HUES6 (cell line): ENCODE measurements around the gene TFCP2.

Experiments used
- H3K27ac ChIP-seq: 2 replicates; pipeline ENCODE4 v1.7.0; 2013; ENCODE audit warnings: low read depth, mild to moderate bottlenecking, low read length, inconsistent platforms
- H3K27me3 ChIP-seq: 2 replicates; pipeline ENCODE4 v1.6.1; 2013; ENCODE audit warnings: low read length; ENCODE audit not compliant: control insufficient read depth, insufficient read depth
- H3K36me3 ChIP-seq: 2 replicates; pipeline ENCODE4 v1.6.1; 2013; ENCODE audit warnings: low read length; ENCODE audit not compliant: control insufficient read depth, insufficient read depth
- H3K4me1 ChIP-seq: 2 replicates; pipeline ENCODE4 v1.6.1; 2013; ENCODE audit warnings: low read length; ENCODE audit not compliant: control insufficient read depth, insufficient read depth
- H3K4me3 ChIP-seq: 2 replicates; pipeline ENCODE4 v1.5.1; 2013; ENCODE audit warnings: low read depth, low read length
- H3K9ac ChIP-seq: one replicate; pipeline ENCODE4 v1.6.1; 2013; ENCODE audit warnings: mild to moderate bottlenecking, low read length
- H3K9me3 ChIP-seq: 2 replicates; pipeline ENCODE4 v1.6.1; 2013; ENCODE audit warnings: low read depth, low read length; ENCODE audit not compliant: control insufficient read depth, insufficient read depth

The TFCP2 gene

DNA sequence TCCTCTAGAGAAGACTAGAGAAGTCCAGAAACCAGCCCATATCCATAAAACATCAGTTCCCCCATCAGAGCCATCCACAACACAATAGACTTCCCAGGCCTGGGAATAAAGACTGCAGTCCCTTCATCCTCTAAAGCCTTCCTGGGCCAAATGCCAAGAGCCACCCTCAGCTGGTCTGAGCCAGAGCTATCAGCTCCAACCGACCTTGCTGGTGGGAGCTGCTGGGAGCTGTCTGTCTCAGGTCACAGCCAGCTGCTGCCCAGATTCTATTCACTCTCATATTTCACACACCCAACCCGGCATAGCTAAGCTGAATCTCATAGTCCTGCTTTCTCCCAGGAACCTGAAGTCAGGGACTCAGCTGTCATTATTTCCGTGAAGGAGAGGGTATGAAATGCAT, 10.9 kb upstream of the TFCP2 start:
- H3K4me3 ChIP-seq: no peak overlapping the region
- H3K27me3 ChIP-seq: no peaks in the 10 kb centered on the region
- no peak overlapping the region for H3K27ac ChIP-seq
- H3K36me3 ChIP-seq: no peaks in the 10 kb centered on the region
- no peaks in the 10 kb centered on the region for H3K9me3 ChIP-seq
- H3K9ac ChIP-seq: no peak overlapping the region
- no peaks in the 10 kb centered on the region for H3K4me1 ChIP-seq

DNA sequence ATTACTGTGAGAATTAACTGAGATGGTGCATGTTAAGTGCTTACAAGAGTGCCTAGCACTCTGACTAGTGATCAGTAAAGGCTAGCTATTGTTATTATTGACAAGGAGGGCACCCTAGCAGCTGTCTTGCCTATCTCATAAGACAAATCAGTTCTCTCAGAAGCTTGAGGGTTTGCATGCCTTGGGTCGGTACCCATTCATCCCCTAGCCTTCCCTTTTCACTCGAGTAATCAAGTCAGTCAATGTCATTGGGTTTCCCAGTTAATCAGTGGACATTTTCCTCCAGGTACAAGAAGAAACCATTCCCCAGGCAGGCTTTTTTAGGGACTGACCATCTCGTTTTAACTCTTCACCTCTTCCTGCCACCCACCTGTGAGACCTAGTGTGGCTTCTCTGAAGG, 10.4 kb upstream of the TFCP2 start:
- no peaks in the 10 kb centered on the region for H3K9me3 ChIP-seq
- no peak overlapping the region for H3K4me3 ChIP-seq
- H3K27me3 ChIP-seq: no peaks in the 10 kb centered on the region
- H3K4me1 ChIP-seq: no peaks in the 10 kb centered on the region
- no peak overlapping the region for H3K27ac ChIP-seq
- H3K9ac ChIP-seq: no peak overlapping the region
- H3K36me3 ChIP-seq: no peaks in the 10 kb centered on the region

DNA sequence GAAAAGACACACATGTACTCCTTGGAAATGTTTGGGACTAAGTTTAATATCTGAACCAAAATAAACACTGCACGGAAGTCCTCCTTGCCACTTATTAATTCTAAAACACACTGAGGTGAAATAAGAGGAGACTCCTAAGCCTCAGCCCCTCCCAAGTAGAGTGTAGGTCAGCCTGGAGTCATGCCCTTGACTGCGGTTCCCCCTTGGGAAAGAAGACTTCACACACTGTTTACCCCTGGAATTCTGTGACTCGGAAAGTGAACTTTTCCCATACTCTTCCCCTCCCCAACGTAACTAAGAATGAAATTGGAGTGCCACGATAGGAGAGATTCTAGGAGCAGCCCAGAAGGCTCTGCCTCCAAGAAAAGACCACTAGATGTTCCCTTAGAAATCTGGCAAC, 8.6 kb upstream of the TFCP2 start:
- Histone ChIP-seq H3K4me3 (no peak overlapping the region), H3K36me3 (no peaks in the 10 kb centered on the region), H3K27me3 (no peaks in the 10 kb centered on the region), H3K9ac (no peak overlapping the region), H3K4me1 (no peaks in the 10 kb centered on the region), H3K9me3 (no peaks in the 10 kb centered on the region), H3K27ac (no peak overlapping the region)

DNA sequence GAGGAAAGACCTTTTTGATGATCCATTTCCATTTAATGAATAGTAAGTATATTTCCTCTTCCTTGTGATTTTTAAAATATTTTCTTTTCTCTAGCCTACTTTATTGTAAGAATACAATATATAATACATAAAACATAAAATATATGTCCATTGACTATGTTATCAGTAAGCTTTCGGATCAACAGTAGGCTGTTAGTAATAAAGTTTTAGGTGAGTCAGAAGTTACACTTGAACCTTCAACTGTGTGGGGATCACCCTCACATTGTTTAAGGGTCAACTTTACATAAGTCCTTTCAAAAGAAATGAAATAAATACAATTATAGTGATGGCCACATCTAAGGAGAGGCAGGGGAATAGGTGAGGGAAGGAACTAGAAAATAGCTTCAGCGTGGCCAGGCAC, 5.0 kb upstream of the TFCP2 start:
- Histone ChIP-seq H3K27me3 (no peaks in the 10 kb centered on the region), H3K27ac (no peak overlapping the region), H3K4me3 (no peak overlapping the region), H3K4me1 (no peaks in the 10 kb centered on the region), H3K36me3 (no peaks in the 10 kb centered on the region), H3K9ac (no peak overlapping the region), H3K9me3 (no peaks in the 10 kb centered on the region)

GRCh38 chr12:51174501-51174900, 1.6 kb upstream of the TFCP2 start:
- H3K27me3 ChIP-seq: no peaks in the 10 kb centered on the region
- no peaks in the 10 kb centered on the region for H3K9me3 ChIP-seq
- no peak overlapping the region for H3K27ac ChIP-seq
- H3K4me3 ChIP-seq: no peak overlapping the region
- no peak overlapping the region for H3K9ac ChIP-seq
- H3K4me1 ChIP-seq: no peaks in the 10 kb centered on the region
- no peaks in the 10 kb centered on the region for H3K36me3 ChIP-seq

DNA sequence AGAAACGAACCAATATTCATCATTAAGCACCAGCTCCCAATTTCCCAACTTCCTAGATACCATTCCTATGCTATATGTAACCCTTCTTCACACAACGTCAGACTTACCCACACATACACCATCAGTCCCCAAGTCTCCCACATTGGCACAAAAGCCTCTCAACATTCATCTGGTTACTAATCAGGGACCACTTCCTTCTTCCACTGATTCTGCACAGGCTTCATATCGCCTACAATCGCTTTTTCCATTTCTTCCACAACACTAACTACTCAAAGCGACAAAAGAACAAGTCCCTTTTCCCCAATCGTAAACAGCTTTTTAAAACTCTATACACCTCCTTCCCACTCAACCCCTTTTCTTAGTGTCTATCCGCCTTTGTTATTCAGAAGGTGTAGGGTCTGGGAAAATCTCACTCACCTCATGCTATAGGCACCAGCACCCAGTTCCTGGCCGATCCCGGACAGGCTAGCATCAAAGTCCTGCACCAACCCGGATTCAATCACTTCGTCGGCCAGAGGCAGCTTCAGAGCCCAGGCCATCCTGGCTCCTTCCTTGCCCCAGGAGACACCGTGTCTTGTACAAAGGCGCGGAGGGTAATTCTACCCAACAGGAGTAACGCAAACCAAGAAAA, 936 bp downstream of the TFCP2 start:
- Histone ChIP-seq H3K4me1 (no peaks in the 10 kb centered on the region), H3K27ac (peak overlapping the region; percentile 97), H3K4me3 (peak overlapping the region; percentile 77), H3K36me3 (peaks cover 2% of the 10 kb centered on the region; the same call in 1 of the 2 replicates), H3K27me3 (no peaks in the 10 kb centered on the region), H3K9ac (peak overlapping the region; percentile 95), H3K9me3 (no peaks in the 10 kb centered on the region)

DNA sequence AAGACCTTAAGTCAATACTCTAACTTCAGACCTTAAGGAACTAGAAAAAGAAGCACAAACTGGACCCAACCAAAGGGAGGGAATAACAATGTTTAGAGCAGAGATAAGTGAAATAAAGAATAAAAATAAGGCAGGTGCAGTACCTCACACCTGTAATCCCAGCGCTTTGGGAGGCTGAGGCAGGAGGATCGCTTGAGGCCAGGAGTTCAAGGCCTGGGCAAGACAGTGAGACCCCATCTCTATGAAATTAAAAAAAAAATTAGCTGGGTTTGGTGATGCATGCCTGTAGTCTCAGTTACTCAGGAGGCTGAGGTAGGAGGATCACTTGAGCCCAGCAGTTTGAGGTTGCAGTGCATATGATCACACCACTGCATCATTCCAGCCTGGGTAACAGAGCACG, 9.1 kb downstream of the TFCP2 start:
- peaks cover 2% of the 10 kb centered on the region; the same call in 1 of the 2 replicates for H3K36me3 ChIP-seq
- no peaks in the 10 kb centered on the region for H3K4me1 ChIP-seq
- H3K9ac ChIP-seq: no peak overlapping the region
- no peak overlapping the region for H3K4me3 ChIP-seq
- H3K27me3 ChIP-seq: no peaks in the 10 kb centered on the region
- no peaks in the 10 kb centered on the region for H3K9me3 ChIP-seq
- H3K27ac ChIP-seq: no peak overlapping the region

- H3K9me3 ChIP-seq: no peaks in the 10 kb centered on the region
- no peak overlapping the region for H3K4me3 ChIP-seq
- no peaks in the 10 kb centered on the region for H3K4me1 ChIP-seq
- no peak overlapping the region for H3K9ac ChIP-seq
- no peak overlapping the region for H3K27ac ChIP-seq
- H3K27me3 ChIP-seq: no peaks in the 10 kb centered on the region
- H3K36me3 ChIP-seq: no peaks in the 10 kb centered on the region
These were observed 10.7 kb downstream of the TFCP2 start for GRCh38 chr12:51162217-51162616.

- Histone ChIP-seq H3K4me3 (no peak overlapping the region), H3K27me3 (no peaks in the 10 kb centered on the region), H3K4me1 (no peaks in the 10 kb centered on the region), H3K27ac (no peak overlapping the region), H3K9ac (no peak overlapping the region), H3K36me3 (no peaks in the 10 kb centered on the region), H3K9me3 (no peaks in the 10 kb centered on the region)
These were observed 12.0 kb downstream of the TFCP2 start for GRCh38 chr12:51160814-51161459.

- Histone ChIP-seq H3K4me1 (no peaks in the 10 kb centered on the region), H3K27me3 (no peaks in the 10 kb centered on the region), H3K9ac (no peak overlapping the region), H3K27ac (no peak overlapping the region), H3K36me3 (no peaks in the 10 kb centered on the region), H3K9me3 (no peaks in the 10 kb centered on the region), H3K4me3 (no peak overlapping the region)
These were observed 16.6 kb downstream of the TFCP2 start for GRCh38 chr12:51156245-51156765.

DNA sequence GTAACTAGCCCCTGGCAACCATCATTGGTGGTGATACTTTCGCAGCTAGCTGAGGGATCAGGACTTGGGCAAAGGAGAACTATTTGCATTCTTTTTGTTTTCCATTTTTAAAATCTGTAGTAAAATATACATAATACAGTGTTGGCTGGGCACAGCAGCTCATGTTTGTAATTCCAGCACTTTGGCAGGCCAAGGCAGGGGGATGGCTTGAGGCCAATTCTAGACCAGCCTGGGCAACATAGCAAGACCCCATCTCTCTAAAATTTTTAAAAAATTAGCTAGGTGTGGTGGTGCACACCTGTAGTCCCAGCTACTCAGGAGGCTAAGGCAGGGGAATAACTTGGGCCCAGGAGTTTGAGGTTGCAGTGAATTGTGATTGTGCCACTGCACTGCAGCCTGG, 20.0 kb downstream of the TFCP2 start:
- Histone ChIP-seq H3K9me3 (no peaks in the 10 kb centered on the region), H3K27ac (no peak overlapping the region), H3K4me1 (no peaks in the 10 kb centered on the region), H3K4me3 (no peak overlapping the region), H3K27me3 (no peaks in the 10 kb centered on the region), H3K9ac (no peak overlapping the region), H3K36me3 (no peaks in the 10 kb centered on the region)
